Measurements from ENCODE around the gene XPC.

XPC gene

DNA sequence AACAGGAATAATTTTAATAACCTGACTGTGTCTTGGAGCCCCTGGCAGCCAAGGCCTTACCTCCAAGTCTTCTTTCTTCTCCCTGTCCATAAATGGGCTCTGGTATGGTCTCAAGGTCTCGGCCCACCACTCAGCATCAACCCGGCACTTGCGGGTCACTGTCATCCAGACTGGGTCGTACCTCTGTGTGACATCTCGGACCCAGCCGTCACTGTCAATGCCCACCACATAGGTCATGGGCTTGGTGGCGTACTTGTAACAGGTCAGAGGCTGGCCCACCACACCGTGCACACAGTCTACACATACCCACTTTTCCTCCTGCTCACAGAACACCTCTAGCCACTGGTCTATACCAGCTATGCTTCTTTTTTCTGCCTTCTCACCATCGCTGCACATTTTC, 20.4 kb downstream of the XPC start:
- TF ChIP-seq, protein P1, sequence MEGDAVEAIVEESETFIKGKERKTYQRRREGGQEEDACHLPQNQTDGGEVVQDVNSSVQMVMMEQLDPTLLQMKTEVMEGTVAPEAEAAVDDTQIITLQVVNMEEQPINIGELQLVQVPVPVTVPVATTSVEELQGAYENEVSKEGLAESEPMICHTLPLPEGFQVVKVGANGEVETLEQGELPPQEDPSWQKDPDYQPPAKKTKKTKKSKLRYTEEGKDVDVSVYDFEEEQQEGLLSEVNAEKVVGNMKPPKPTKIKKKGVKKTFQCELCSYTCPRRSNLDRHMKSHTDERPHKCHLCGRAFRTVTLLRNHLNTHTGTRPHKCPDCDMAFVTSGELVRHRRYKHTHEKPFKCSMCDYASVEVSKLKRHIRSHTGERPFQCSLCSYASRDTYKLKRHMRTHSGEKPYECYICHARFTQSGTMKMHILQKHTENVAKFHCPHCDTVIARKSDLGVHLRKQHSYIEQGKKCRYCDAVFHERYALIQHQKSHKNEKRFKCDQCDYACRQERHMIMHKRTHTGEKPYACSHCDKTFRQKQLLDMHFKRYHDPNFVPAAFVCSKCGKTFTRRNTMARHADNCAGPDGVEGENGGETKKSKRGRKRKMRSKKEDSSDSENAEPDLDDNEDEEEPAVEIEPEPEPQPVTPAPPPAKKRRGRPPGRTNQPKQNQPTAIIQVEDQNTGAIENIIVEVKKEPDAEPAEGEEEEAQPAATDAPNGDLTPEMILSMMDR (IDR thresholded peaks at IDR 0.05; ENCODE audit: insufficient read depth, missing control alignments), result no peak
- FAIRE-seq (no peak), DNase-seq (ENCODE audit: insufficient read length, low spot score) (no peak)

DNA sequence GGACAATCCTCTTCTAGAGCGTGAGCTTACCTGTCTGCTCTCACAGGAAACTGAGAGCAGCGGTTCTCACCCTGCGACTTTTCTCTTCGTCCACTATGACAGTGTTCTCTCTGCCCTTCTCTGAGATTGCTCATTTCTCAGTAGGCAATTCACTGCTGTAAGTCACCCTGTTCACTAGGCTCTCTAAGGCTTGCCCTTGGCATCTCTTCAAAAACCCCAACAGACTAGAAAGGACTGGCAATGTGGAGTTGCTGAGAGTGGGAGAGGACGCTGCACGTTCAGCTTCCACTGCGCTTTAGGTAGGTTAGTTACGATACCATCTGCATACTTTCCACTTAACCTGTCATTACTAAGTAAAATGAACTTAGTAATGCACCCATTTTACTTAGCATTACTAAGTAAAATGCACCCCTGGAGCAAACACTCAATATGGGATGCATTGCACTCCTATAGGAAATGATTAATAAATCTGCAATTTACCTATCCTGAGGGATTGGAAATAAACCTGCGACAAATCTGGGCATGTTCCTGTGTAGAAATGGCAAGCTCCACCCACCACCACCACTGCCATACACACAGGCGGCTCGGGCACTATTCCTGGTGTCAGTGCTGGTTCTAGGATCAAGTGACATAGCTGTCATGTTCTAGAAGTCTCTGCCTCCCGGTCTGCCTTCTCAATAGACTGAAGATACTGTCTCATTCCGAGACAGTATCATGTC, 21.4 kb downstream of the XPC start:
- FAIRE-seq (no peak), DNase-seq (ENCODE audit: insufficient read length, low spot score) (no peak)
- TF ChIP-seq, protein P1 (IDR thresholded peaks at IDR 0.05; ENCODE audit: insufficient read depth, missing control alignments), result no peak

DNA sequence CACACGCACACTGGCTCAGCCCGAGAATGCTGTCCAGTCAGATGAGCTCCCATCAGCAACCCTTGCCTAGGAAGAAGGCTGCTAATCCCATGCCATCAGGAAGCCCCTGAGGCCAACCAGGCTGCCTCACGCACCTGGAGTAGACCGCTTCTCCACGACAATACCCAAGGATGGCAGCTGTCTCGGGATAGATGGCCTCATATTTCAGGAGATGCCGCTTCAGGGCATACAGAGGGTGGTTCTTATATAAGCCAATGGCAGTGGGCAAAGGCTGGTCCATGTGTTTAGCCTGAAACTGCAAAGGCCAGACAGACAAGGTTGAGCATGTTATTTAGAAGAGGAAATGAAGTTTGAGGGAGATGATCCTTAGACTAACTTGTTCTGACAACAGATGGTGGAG, 22.2 kb downstream of the XPC start:
- DNase-seq (ENCODE audit: insufficient read length, low spot score), result no peak
- no peak for FAIRE-seq
- TF ChIP-seq, protein P1 (IDR thresholded peaks at IDR 0.05; ENCODE audit: insufficient read depth, missing control alignments), result no peak

DNA sequence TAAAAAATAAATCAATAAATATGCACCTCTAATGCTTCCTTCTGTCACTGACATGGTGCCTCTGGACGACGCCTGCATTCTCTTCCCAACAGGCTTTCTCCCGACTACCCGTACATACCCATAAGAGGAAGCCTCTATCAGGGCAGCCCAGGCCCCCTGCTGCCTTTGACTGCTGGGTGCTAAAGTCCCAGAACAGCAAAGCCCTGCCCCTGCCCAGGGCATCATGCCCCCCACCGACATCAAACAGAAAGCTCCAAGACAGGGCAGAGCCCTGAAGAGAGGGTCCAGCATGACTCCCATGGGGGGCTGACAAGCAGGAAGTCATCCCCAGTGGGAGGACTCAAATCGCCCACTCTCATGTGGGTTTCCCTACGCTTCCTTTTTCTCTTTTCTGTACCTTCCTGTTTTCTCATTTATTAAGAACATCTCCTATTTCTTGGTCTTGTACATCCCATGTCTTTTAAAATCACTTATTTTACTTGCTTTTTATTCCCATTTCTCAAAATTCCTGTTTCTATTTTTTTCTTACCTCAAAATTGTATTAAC, 23.4 kb downstream of the XPC start:
- TF ChIP-seq, protein P1 (IDR thresholded peaks at IDR 0.05; ENCODE audit: insufficient read depth, missing control alignments), result no peak
- no peak for FAIRE-seq

DNA sequence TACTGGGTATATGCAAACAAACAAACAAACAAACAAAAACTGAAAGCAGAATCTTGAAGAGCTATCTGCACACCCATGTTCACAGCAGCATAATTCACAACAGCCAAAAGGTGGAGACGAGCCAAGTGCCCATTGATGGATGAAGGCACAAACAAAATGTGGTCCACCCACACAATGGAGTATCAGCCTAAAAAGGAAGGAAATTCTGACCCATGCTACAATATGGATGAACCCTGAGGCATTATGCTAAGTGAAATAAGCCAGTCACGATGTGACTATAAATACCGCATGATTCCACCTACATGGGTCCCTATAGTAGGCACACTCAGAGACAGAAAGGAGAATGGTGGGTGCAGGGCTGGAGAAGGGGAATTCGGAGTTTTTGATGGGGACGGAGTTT, 24.1 kb downstream of the XPC start:
- TF ChIP-seq, protein P1 (IDR thresholded peaks at IDR 0.05; ENCODE audit: insufficient read depth, missing control alignments), result no peak
- DNase-seq (ENCODE audit: insufficient read length, low spot score) (no peak), FAIRE-seq (no peak)

More for the DNA sequence above, 23.4 kb downstream of the XPC start:
- DNase-seq (ENCODE audit: insufficient read length, low spot score), result no peak

DNA sequence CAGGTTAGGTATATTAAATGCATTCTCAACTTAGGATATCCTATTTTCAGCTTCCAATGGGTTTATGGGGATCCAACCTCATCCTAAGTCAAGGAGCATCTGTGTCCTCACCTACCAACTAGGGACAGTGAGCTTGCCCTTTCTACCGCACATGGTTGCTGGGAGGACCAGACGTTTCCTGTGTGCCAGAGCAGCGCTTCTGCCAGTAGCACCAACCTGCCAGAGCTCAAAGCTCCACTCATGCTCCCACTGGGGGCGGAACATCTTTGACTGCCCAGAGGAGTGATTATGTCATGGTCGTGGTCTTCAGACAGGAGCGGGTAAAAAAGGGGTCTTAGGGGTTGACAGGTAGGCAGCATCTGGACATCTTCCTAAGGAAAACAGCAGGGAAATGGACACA, 24.7 kb downstream of the XPC start:
- FAIRE-seq (no peak), DNase-seq (ENCODE audit: insufficient read length, low spot score) (no peak)
- TF ChIP-seq, protein P1 (IDR thresholded peaks at IDR 0.05; ENCODE audit: insufficient read depth, missing control alignments), result no peak

DNA sequence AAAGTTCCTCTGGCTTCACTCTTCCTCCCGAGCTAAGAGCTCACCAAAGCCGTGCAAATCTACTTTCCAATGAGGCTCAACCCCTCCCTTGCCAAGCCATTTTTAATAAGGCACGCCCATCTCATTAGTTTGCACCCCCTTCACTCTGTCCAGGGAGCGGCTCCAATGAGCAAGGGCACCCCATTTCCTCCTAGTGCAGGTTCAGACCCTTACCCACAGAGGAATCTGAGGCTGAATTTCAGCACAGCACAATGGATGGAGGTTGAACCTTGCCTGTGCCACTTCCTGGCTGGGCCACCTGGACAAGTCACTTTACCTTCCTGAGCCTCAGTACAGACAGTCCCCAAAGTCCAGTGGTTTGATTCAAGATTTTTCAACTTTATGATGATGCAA, 25.4 kb downstream of the XPC start:
- TF ChIP-seq, protein P1 (IDR thresholded peaks at IDR 0.05; ENCODE audit: insufficient read depth, missing control alignments), result no peak
- DNase-seq (ENCODE audit: insufficient read length, low spot score) (no peak), FAIRE-seq (no peak)
